ENCODE results near the gene KDM7A.
"Not testable (repeated sequence)": the region's sequence is repeated elsewhere in the genome, so short reads cannot be mapped to it uniquely, and the experiment has no call there.

Gene KDM7A

GRCh38 chr7:140211698-140212097 is 34.9 kb upstream of the KDM7A start:
- no peak overlapping the region for H3K4me3 ChIP-seq (ENCODE audit: low read length)
- no peak for DNase-seq (ENCODE audit: low read depth)
- TF ChIP-seq CTCF (conservative IDR thresholded peaks at IDR 0.05; ENCODE audit: low read length) = no peak

- no peak for DNase-seq (ENCODE audit: low read depth)
- H3K4me3 ChIP-seq (ENCODE audit: low read length) = no peak overlapping the region
- no peak for TF ChIP-seq CTCF (conservative IDR thresholded peaks at IDR 0.05; ENCODE audit: low read length)
Measured at GRCh38 chr7:140209866-140210609, 33.3 kb upstream of the KDM7A start.

- H3K4me3 ChIP-seq (ENCODE audit: low read length) = no peak overlapping the region
- DNase-seq (ENCODE audit: low read depth) = no peak
- no peak for TF ChIP-seq CTCF (conservative IDR thresholded peaks at IDR 0.05; ENCODE audit: low read length)
Measured at GRCh38 chr7:140206616-140207389, 30.0 kb upstream of the KDM7A start.

- H3K4me3 ChIP-seq (ENCODE audit: low read length) = no peak overlapping the region
- no peak for DNase-seq (ENCODE audit: low read depth)
- no peak for TF ChIP-seq CTCF (conservative IDR thresholded peaks at IDR 0.05; ENCODE audit: low read length)
Measured at GRCh38 chr7:140205600-140205999, 28.8 kb upstream of the KDM7A start.

GRCh38 chr7:140203556-140203955 is 26.8 kb upstream of the KDM7A start:
- no peak for DNase-seq (ENCODE audit: low read depth)
- TF ChIP-seq CTCF (conservative IDR thresholded peaks at IDR 0.05; ENCODE audit: low read length) = no peak
- no peak overlapping the region for H3K4me3 ChIP-seq (ENCODE audit: low read length)

- not testable (repeated sequence) for H3K4me3 ChIP-seq (ENCODE audit: low read length); DNase-seq (ENCODE audit: low read depth)
Measured at GRCh38 chr7:140202942-140203341, 26.2 kb upstream of the KDM7A start.

- DNase-seq (ENCODE audit: low read depth) = no peak
- TF ChIP-seq CTCF (conservative IDR thresholded peaks at IDR 0.05; ENCODE audit: low read length) = no peak
- no peak overlapping the region for H3K4me3 ChIP-seq (ENCODE audit: low read length)
Measured at GRCh38 chr7:140201393-140201792, 24.6 kb upstream of the KDM7A start.
